Activated effector memory CD4-positive, alpha-beta T cell treated with anti-CD3 and anti-CD28 coated beads, Interleukin-2, amount 50 U/mL, for 16 hours (primary cell): ENCODE measurements around the gene POU2AF3.

Experiments
- DNase-seq: peaks from one replicate; pipeline ENCODE4 v3.0.0-alpha.2; 2020

POU2AF3 gene

DNA sequence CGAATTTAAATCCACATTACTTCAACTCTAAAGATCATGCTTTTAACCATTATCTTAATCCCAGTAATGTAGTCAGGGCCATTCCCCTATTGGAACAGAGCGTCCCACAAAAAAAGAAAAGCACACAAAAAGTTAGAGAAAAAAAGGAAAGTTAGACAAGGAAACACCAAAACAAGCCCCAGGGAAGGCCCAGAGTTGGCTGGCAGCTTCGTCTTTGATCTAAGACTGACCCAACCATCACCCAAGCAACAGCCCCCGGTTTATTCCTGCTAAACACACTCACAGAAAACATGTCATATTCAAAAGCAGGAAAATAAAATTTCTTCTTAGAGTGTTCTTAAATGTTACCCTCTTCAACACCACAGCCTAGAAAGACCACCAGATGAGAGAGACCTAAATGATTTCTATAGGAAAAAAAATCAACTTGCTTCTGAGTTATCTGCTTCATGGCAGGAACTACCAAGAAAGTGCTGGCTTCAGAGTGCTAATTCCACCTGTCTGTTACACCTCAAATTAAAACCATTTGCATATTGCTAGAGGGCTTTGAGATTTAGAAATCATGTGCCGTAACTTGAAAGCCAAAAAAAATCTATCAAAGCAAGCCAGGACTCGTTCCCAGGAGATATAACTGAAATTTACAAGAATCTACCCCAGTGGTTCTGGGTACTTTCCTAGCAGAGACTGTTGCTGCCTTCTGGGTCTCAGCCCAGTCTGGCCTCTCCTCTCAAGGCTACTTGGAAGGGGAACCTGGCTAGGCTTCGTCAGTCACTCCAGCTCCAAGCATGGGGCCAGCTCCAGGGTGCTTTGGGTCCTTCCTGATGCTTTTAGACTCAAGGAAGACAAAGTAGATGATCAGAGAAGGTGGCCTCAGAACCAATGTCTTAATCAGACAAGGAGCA, 31.2 kb downstream of the POU2AF3 start:
- no peak for DNase-seq

DNA sequence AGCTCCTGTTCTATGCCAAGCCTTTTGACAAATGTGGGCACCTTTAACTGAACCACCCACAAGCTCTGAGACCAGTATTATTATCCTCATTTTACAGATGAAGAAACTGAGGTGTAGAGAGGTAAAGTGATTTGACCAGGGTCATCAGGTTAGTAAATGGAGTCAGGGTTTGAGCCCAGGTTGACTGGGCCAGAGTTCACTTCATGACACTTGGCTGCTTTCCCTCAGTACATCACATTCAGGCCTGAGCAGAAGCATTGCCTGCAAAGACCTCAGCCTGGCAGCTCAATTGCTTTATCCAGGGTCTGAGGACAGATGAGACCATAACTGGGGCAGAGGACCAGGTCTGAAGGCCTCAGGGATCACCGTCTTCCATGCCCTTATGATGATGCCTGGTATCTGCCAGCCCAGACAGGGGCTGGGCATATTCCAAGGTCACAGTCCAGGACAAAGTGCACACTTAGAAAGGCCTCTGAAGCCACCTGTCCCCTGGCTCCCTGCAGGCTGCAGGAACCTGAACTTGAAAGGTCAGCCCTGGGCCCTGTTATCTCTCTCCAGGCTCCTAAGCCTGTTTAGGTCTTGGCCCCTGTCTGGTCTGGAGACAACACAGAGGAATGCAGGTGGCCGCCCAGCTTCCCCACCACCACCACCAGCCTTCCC, 32.0 kb downstream of the POU2AF3 start:
- no peak for DNase-seq

DNA sequence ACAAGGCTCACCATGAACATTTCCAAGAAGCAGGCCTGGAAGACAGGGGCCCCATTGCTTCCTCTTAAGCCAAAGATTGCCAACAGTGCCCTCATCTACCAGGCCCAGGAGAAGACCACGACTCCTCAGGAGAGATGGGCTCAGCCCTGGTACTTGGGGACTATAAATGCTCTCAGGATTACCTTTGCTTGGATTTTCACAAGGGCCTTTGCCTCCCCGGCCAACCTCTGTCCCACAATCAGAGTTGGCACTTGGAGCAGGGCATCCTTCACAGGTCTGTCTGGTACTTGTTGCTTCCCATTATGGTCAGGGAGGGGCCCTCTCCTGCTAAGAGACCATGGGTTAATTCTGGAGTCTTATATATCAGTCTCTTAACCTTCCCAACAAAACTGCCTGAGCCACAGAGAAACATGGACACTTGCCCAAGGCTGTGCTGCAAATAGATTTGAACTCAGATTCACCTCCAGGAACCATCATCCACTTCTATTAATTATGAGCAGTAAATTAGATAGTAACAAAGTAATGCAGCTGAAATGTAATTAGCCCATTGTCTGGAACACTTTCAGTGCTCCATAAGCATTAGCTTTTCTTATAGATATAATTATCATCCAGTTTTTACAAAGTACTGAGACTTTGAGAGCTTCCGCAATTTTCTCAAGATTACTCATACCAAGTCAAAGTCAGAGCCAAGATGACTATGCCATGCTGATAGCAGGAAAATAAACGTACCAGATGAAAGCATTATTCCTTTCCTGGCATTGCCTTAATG, 33.5 kb downstream of the POU2AF3 start:
- DNase-seq, result no peak

DNA sequence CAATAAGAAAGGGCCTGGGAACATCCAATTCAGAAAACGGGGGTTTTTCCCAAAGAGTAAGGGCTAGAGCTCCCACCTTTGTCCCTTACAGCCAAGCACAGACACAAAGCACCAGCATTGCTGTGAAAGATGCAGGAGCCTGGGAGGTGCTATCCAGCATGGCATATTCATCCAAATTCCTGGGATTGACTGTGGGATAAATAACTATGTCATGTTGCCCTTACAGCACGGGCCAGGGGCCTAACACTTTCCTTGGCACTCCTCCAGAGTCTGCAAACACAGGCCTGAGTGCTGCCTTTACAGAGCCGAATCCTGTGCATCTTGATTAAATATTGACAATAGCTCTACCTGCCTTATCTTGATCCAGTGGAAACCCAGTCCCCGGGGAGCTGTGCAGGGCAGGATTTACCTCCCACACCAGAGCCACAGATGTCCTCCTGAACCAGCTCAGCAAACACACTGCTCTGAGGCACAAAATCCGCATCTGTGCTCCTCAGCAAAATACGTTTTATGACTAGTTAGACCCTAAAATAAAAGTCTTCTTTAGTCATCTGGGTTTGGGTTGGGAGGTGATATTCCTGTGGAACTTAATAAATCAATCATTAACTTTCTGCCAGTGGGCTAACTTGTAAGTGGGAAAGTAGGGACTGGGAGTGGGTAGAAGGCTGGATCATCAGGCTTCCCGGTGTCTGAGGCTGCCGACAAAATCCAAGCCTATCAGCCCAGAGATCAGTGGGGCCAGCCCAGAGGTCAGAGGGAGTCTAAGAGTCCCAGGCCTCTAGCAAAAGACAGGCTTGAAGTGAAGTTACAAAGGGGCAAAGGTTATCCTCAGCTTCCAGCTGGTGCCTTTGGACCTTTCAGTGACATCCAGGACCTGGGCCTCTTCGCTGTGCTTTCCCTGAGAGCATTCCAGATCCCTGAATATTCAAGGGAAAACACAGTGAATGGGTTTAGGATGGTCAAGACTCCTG, 36.5 kb downstream of the POU2AF3 start:
- DNase-seq, result no peak

DNA sequence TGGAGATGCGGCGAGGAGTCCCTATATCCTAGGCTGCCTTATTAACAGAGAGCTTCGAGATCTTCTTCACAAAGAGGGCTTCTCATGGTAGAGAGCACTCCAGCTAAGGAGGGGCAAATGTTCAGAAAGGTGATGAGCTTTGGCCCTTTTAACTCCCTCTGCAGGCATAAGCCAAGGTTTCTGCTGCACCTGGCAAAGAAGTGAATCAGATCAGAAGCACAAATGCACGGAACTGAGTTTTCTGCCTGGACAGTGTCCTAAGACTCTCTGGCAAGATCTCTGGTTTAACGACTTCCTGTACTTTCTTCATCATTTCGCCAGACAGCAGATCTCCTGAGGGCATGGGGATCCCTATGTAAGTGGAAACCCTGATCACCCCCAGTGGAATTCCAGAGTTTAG, 37.2 kb downstream of the POU2AF3 start:
- DNase-seq, result no peak

DNA sequence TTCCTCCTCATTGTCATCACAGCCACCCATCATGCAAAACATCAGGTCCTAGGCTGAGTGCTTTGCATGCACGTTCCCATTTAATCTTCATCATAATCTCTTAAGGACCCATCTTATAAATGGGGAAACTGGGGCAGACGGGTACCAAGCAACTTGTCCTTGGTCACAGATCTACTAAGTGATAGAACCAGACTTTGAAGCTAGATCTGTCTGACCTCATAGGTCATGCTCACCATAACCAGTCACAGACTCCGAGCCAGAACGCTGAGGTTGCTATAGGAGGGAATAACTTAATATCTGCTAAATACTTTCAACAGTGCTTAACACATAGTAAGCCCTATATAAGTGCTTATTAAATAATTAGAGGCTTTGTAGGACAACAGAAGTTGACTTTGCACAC, 37.7 kb downstream of the POU2AF3 start:
- DNase-seq, result no peak

DNA sequence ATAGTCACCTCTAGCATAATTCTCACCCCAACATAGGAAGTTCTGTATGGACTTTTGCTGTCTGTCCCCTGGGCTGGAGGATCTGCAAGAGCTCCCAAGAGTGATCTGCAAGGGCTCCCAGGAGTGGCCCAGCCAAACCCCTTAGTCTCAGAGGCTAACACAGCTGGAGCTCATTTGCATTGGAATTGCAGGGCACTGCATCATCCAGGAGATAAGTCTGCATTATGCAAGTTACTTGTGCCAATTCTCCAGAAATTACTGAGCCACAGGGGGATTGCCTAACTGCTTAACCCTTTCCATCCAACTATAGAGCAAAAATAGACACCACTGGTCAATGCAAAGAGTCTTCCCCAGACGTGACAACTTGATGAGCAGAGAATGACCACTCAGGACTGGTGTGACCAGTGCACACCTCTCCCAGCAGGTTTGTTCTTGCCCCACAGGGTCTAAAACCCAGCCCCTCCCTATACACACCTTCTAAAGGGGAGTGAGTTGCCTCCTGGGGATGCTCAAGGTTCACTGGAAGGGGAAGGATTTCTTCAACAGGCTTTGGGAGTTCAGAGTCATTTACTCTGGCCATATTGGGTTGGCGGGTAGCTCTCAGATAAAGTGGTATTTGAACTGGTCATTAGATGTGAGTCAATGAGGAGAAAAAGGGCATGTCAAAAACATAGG, 38.4 kb downstream of the POU2AF3 start:
- no peak for DNase-seq

DNA sequence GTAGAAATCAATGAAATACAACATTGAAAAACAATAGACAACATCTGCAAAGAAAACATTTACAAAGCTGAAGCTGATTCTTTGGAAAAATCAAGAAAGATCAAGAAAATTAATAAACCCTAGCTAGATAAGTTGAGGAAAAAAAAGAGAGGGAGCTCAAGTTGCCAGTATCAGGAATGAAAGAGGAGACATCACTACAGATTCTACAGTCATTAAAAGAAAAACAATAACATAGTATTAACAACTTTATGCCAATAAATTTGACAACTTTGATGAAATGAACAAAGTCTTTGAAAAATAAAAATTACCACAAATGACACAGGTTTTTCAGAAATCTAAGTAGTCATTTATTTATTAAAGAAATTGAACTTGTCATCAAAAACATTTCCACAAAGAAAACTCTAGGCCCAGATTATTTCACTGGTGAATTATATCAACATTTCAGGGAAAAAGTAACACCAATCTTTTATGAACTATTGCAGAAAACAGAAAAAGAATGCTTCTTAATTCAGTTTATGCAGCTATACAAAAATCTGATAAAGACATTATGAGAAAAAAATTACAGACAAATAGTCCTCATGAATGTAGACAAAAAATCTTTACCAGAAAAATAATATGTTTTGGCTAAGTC, 41.5 kb downstream of the POU2AF3 start:
- DNase-seq, result no peak

DNA sequence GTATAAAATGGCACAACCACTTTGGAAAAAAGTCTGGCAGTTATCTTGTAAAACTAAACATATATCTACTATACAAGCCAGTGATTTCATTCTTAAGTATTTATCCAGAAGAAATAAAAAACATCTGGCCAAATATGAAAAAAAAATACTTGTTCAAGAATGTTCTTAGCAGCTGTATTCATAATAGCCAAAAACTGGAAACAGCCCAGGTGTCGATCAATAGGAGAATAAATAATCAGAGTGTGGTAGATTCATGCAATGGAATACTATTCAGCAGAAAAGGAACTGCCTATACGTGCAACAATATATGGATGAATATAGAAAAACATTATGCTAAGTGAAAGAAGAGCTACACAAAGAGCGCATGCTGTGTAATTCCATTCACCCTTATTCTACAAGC, 44.0 kb downstream of the POU2AF3 start:
- DNase-seq, result no peak

DNA sequence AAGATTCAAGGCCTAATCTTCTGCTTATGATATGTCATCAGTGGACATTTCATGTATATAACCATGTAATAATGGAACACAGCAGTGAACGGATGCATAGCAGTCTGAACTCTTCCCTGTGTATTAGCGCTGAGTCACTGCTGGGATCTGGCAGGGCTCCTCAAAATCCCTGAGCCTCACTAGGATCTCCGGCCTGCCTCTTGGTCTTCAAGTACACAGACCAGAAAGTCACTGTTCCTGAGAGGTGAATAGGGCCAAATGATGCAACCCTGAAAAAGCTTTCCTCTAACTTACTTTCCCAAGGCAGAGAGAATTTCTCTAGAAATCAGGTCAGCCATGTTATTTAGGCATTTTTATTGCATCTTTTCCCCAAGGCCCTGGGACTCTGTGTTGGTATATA, 45.7 kb downstream of the POU2AF3 start:
- no peak for DNase-seq

DNA sequence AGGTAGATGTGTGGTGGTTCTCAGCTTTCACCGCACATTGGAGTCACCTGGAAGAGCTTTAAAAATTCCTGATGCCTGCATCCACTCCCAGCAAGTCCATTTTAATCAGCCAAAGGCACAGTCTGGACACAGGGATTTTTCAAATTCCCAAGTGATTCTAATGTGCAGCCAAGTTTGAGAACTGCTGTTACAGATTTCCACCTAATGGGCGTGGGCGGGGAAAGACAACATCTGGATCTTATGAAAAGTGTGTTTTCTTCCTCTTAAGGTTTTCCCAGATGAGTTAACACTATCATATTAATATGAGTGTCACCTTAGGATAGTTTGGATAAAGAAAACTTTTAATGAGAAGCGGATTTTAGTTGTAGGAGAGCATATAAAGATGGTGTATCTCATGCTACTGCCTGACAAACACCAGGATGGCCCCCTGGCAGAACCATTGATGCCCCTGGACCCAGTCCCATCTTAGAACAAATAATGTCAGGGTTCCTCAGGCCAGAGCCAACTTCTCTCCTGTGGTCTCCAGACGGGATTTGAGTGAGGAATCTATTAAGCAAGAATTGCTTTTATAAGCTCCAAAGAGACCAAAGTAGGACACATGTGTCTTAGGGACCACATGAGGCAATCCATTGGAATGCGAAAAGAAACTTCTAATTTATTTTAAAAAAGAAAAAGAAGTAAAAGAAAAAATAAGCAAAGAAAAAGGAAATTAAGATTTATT, 48.8 kb downstream of the POU2AF3 start:
- DNase-seq, result no peak

DNA sequence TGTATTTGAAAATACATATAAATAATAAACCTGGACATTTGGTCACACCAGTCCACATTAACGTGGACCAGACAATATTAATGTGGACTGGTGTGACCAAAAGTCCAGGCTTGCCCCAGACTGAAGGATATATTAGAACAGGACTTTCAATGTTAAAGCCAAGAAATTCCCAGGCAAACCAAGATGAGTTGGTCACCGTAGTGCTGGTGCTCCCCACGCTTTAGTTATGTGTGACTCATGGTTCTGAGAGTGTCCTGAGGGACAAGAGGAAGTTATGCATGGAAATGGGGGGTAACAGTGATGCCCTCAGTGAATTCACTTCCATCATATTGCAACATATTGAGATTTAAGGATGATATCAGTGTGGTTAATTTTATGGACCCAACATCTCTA, 49.4 kb downstream of the POU2AF3 start:
- no peak for DNase-seq

DNA sequence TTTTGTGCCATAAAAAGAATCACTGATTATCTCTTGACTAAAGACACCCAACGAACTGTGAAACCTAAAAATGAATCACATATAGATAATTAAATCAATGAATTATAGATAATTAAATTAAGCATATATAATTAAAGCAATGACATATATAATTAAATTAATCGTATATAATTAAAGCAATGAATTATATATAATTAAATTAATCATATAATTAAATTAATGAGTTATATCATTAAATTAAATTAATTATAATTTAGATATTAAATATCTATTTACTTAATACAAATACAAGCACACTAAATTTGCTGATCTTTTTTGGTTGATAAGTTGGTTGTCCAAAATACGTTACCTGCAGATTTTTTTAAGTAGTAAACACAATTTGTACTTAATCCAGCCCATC, 49.8 kb downstream of the POU2AF3 start:
- no peak for DNase-seq

DNA sequence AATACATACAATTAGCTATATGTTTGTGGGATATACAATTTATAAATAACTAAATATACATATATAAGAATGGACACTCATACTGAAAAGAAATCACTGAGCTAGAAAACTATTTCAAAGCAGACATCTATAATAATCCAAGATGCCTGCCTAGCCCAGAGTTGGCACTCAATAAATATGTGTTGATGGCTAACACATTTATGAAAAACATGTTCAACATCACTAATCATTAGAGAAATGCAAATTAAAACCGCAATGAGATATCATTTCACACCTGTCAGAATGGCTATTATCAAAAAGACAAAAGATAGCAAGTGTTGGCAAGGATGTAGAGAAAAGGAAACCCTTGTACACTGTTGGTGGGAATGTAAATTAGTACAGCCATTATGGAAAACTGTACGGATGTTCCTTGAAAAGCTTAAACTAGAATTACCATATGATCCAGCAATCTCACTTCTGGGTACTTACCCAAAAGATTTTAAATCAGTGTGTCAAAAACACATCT, 50.9 kb downstream of the POU2AF3 start:
- no peak for DNase-seq

DNA sequence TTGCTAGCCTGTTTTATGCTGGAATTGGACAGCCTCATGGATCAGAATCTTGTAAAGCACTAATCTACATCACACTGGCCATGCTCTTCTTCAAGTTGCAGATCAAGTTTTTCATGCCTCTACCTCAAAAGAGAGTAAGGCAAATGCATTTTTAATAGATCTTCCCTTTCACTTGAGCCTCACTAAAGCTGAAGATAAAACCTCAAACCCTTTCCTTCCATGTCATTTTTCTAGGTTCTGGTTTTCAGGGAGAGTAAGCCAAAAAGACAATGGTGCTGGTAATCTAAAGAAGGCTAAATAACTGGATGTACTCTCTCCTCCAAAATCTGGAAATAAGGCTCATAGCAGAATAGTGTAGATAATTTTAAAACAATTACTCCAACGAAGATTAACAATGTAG, 52.5 kb downstream of the POU2AF3 start:
- no peak for DNase-seq

DNA sequence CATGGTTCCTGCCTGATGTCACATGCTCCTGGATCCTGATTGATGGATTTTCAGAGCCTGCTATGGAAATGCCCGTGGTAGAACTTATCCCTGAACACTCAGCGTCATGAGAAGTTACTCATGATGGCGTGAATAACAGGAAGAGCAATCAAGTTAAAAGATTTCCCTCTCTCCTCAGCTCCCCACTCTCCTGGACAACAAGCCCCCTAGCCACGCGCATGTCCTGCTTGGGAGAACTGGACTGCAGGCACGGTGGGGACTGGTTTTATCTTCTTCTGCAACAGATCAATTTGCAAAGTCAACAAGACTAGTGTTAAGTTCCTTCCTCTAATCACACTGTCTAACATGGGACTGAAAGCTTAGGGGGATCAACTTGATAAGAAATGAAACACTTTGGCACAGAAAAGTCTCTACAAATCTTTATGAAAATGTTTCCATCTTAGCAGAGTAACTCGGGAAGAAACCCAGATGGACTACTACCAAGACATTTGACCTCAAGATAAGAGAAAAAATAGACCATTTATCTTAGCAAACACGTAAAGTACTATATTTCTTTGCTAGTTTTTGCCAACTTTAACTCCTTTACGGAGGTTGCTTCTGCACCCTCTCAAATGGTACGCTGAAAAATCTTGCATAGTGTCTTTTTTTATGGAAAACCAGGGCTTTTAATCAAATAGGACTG, 53.2 kb downstream of the POU2AF3 start:
- no peak for DNase-seq

DNA sequence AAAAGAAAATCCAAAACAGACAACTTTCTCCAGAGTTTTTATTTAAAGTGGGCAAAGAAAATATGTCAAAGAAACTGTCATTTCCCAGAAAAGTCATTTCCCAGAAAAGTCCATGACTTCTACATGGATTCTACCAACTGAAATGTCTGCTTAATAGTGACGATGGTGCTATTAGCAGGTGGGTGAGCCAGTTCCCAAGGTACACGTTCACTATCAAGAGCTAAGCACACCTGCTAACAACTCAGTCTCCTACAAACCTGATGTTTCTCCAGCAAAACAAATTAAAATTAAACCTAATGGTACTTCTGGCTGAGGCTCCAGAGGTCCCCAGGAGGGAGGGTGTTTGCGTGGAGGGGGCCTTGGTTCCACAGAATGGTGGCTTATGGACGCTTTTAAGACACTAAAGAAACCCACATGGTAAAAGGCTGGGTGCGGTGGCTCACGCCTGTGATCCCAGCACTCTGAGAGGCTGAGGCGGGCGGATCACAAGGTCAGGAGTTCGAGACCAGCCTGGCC, 53.9 kb downstream of the POU2AF3 start:
- no peak for DNase-seq

DNA sequence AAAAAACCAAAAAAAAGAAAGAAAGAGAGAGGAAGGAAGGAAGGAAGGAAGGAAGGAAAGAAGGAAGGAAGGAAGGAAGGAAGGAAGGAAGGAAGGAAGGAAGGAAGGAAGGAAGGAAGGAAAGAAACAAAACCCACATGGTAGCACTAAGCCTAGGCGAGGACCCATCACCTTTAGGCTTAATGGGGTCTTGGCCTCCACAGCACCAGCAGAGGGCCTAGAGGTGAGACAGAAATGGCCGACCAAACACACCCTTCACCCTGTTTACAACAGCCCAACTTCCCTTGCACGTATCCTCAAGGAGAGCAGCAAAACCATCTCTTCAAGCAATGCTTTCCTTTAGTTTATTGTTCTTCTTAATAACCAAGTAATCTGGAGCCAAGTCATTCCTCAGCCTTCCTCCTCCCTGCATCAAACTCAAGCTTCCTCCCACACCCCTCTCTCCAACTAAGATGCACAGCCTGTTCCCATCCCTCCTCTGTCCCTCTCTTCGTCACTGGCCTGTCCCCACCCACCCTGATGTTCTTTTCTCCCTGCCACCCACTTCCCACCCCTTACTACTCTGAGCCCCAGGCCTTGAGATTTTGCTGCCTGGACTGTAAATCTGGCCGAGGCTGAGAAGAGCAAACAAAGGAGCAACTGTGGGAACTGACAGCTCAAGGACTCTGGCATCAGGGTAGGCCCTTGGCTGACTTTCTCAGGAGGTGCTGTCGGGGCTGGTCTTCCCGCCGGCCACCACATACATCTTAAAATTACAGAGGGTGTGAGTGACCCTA, 54.8 kb downstream of the POU2AF3 start:
- no peak for DNase-seq
